PC-9 (cell line): ENCODE measurements around the gene CTCF. TPM values are rescaled to one million over a fixed set of nuclear protein-coding genes. Genes with fewer than 3 reads are reported as not detected.

ENCODE experiments used
- BruUV-seq: library from RNA; stranded (reverse); fragments of 400-500 nt; replicated peaks from 2 replicates; lab custom pipeline; 2021; lab: Mats Ljungman, UMichigan
- CTCF ChIA-PET: fragments of 300-600 bp; sonication (Branson Sonifier 250); formaldehyde crosslinking; loops from one replicate; lab custom pipeline; 2022; ENCODE audit warnings: antibody characterized with exemption; lab: Charles Lee
- POLR2A ChIA-PET: fragments of 300-600 bp; sonication (Branson Sonifier 250); formaldehyde crosslinking; loops from one replicate; lab custom pipeline; 2022; ENCODE audit warnings: antibody characterized with exemption; ENCODE audit not compliant: unreplicated experiment; lab: Charles Lee
- DNase-seq, 2 experiments: peaks; one replicate each; pipeline versions ENCODE4 v3.0.0 to v3.0.0-alpha.2; 2015 to 2022; ENCODE audit warnings: mixed read lengths in 1 of 2
- H2AFZ ChIP-seq: fragments of 200-600 bp; sonication (generic); 2 replicates; pipeline ENCODE4 v1.8.1; 2017; ENCODE audit warnings: antibody characterized with exemption
- H3F3A ChIP-seq: fragments of 200-600 bp; sonication (generic); 2 replicates; pipeline ENCODE4 v1.8.1; 2017; ENCODE audit warnings: antibody characterized with exemption, mild to moderate bottlenecking, low read depth; ENCODE audit not compliant: insufficient read depth
- H3K27ac ChIP-seq: fragments of 200-600 bp; sonication (generic); 2 replicates; pipeline ENCODE4 v1.6.1; 2016; ENCODE audit warnings: mixed run types
- H3K27me3 ChIP-seq: fragments of 200-600 bp; sonication (generic); 2 replicates; pipeline ENCODE4 v1.6.1; 2016; ENCODE audit warnings: low read depth, mixed run types; ENCODE audit not compliant: insufficient read depth
- H3K36me3 ChIP-seq: fragments of 200-600 bp; sonication (generic); 2 replicates; pipeline ENCODE4 v1.6.1; 2016; ENCODE audit warnings: low read depth, mixed run types
- H3K4me1 ChIP-seq: fragments of 200-600 bp; sonication (generic); replicated peaks from 2 replicates; pipeline ENCODE4 v1.6.1; 2016; ENCODE audit warnings: mixed run types; ENCODE audit not compliant: insufficient read depth
- H3K4me2 ChIP-seq: fragments of 200-600 bp; sonication (generic); 2 replicates; pipeline ENCODE4 v1.6.1; 2017; ENCODE audit warnings: mixed run types
- H3K4me3 ChIP-seq: fragments of 200-600 bp; sonication (generic); 2 replicates; pipeline ENCODE4 v1.6.1; 2016; ENCODE audit warnings: mixed run types
- H3K79me2 ChIP-seq: fragments of 200-600 bp; sonication (generic); 2 replicates; pipeline ENCODE4 v1.6.1; 2017; ENCODE audit warnings: low read depth, mixed run types
- H3K9me2 ChIP-seq: fragments of 200-600 bp; sonication (generic); 2 replicates; pipeline ENCODE4 v1.8.1; 2017; ENCODE audit warnings: mild to moderate bottlenecking; ENCODE audit not compliant: insufficient read depth
- H3K9me3 ChIP-seq: fragments of 200-600 bp; sonication (generic); 2 replicates; pipeline ENCODE4 v1.8.1; 2016; ENCODE audit warnings: low read depth; ENCODE audit not compliant: insufficient read depth
- H4K20me1 ChIP-seq: fragments of 200-600 bp; sonication (generic); 2 replicates; pipeline ENCODE4 v1.8.1; 2017; ENCODE audit not compliant: insufficient read depth
- CTCF ChIP-seq: fragments of 200-600 bp; sonication (generic); conservative IDR thresholded peaks from 2 replicates; pipeline ENCODE4 v1.6.1; 2017; ENCODE audit warnings: mixed run types, antibody characterized with exemption, mild to moderate bottlenecking, moderate library complexity
- EZH2 ChIP-seq: fragments of 200-600 bp; sonication (generic); IDR thresholded peaks from 2 replicates; pipeline ENCODE4 v1.8.0; 2017; ENCODE audit warnings: antibody characterized with exemption, low read depth
- intact Hi-C: fragments of 100-400 bp; cut with micrococcal nuclease; formaldehyde crosslinking; loops from one replicate; pipeline ENCODE4 v1.10.0; 2022; ENCODE audit not compliant: unreplicated experiment
- total RNA-seq: library from RNA; stranded (reverse); gene quantifications from 2 replicates; pipeline ENCODE4 v1.2.3, GENCODE V29; 2021

Gene CTCF
- total RNA-seq, 1 experiment from 2014 or later: 39.0 TPM

DNA sequence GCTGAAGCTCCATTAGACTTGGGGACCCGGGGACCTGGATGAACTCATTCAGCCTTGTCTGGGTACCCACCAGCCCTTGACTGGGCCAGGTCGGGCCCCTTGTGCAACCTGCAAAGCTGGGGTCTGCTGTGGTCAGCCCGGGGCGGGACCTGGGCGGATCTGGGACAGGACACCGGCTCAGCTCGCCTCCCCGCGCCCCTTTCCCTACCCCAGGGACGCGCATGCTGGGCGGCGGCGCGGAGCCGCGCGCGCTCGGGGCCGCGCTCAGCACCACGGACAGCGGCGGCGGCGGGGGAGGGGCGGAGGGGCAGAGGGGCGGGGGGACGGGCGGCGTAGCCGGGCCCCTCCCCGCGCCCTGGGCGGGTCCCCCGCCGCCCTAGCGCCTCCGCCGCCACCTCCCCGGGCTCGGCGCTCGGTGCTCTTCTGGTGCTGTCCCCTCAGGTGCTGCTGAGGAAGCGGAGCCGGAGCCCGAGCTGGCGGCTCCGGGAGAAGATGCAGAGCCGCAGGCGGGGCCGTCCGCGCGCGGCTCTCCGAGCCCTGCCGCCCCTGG is 90.3 kb downstream of the CTCF start:
- CTCF ChIA-PET: no interaction called here
- Histone ChIP-seq H3K9me3 (no peaks in the 10 kb centered on the region), H3K4me2 (peak overlapping the region; percentile 77; the same call in 1 of the 2 replicates), H3K79me2 (no peaks in the 10 kb centered on the region), H3K27ac (no peak overlapping the region), H3F3A (no peaks in the 10 kb centered on the region), H3K36me3 (no peaks in the 10 kb centered on the region), H4K20me1 (no peaks in the 10 kb centered on the region), H3K4me3 (peak overlapping the region; percentile 45; the same call in 1 of the 2 replicates), H3K27me3 (peaks cover 38% of the 10 kb centered on the region), H3K4me1 (0 out of 2 replicates have a peak, but pooled peaks cover 5% of the 10 kb centered on the region), H2AFZ (no peak overlapping the region), H3K9me2 (no peaks in the 10 kb centered on the region)
- no TSS peak for BruUV-seq
- no peak for DNase-seq
- intact Hi-C loops: no loop called here
- POLR2A ChIA-PET: no interaction called here
- no peak for TF ChIP-seq EZH2

DNA sequence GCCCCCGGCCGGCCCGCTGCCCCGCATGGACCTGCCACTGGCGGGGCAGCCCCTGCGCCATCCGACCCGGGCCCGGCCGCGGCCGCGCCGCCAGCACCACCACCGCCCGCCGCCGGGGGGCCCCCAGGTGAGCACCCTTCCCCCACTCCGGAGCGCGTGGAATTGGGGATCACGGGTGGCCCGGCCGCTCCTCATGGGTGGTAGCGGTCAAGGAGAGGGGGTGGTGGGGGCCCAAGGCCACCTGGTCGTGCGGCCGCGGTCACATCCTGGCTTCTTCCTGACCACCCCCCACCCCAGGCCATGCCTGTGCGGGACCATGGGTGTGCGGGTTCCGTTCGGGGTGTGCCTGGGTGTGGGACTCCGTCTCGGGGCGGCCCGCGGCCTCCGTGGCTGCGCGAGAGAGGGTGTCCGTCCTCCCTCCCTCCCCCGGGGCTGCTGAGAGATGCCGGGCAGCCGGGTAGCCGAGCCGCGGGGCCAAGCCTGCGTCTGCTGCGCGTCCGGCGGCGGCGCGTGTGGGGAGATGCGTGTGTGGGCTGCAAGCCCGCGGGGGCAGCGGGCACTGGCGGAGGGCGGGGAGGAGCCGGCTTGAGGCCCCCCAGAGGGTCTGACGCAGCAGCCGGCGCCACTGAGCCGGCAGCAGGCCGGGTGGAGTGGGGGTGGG is 90.9 kb downstream of the CTCF start:
- H3K4me2 ChIP-seq: peak overlapping the region; percentile 77
- H3K36me3 ChIP-seq: no peaks in the 10 kb centered on the region
- DNase-seq: no peak
- H3K9me2 ChIP-seq: no peaks in the 10 kb centered on the region
- H3K27ac ChIP-seq: no peak overlapping the region
- H3K4me1 ChIP-seq: 0 out of 2 replicates have a peak, but pooled peaks cover 5% of the 10 kb centered on the region
- TF ChIP-seq EZH2: 0 out of 2 replicates have a peak, but pooled peaks have one; percentile 53
- peak; percentile 47 for TF ChIP-seq CTCF
- no peaks in the 10 kb centered on the region for H4K20me1 ChIP-seq
- H3F3A ChIP-seq: no peaks in the 10 kb centered on the region
- H3K9me3 ChIP-seq: no peaks in the 10 kb centered on the region
- H2AFZ ChIP-seq: no peak overlapping the region
- peaks cover 38% of the 10 kb centered on the region for H3K27me3 ChIP-seq
- intact Hi-C loops: no loop called here
- ChIA-PET POLR2A (no interaction called here), CTCF (no interaction called here)
- BruUV-seq: no TSS peak
- H3K4me3 ChIP-seq: peak overlapping the region; percentile 45; the same call in 1 of the 2 replicates
- H3K79me2 ChIP-seq: no peaks in the 10 kb centered on the region

- TF ChIP-seq CTCF: no peak
- no peak overlapping the region for H3K27ac ChIP-seq
- peaks cover 38% of the 10 kb centered on the region for H3K27me3 ChIP-seq
- peak overlapping the region; percentile 77; the same call in 1 of the 2 replicates for H3K4me2 ChIP-seq
- H3K36me3 ChIP-seq: no peaks in the 10 kb centered on the region
- BruUV-seq: no TSS peak
- peak overlapping the region; percentile 45; the same call in 1 of the 2 replicates for H3K4me3 ChIP-seq
- peaks cover 7% of the 10 kb centered on the region; the same call in 1 of the 2 replicates for H3K4me1 ChIP-seq
- DNase-seq: no peak
- no peaks in the 10 kb centered on the region for H3K9me3 ChIP-seq
- no peak overlapping the region for H2AFZ ChIP-seq
- H4K20me1 ChIP-seq: no peaks in the 10 kb centered on the region
- ChIA-PET POLR2A (no interaction called here), CTCF (interaction anchor here (0.5 to 0.6 kb wide), 2 partner anchors 30 to 63 kb away, joined by 4 read pairs; no protein-coding TSS in a partner anchor)
- no peaks in the 10 kb centered on the region for H3K9me2 ChIP-seq
- intact Hi-C loops: no loop called here
- H3K79me2 ChIP-seq: no peaks in the 10 kb centered on the region
- H3F3A ChIP-seq: no peaks in the 10 kb centered on the region
Observed at GRCh38 chr16:67653789-67654402, 91.6 kb downstream of the CTCF start.
